C4-2B (cell line): ENCODE data around the gene C3orf18.
A peak's percentile ranks its signal among the peaks of the same experiment; 100 is the strongest.

Experiments
- H3K27ac ChIP-seq: fragments of 450-650 bp; 2 replicates; pipeline ENCODE4 v1.5.1; 2017
- CTCF ChIP-seq: fragments of 450-650 bp; conservative IDR thresholded peaks from 2 replicates; pipeline ENCODE4 v1.5.1; 2017; ENCODE audit warnings: mild to moderate bottlenecking
- ZFX ChIP-seq: fragments of 450-650 bp; IDR thresholded peaks from 2 replicates; pipeline ENCODE4 v1.6.1; 2017

Gene C3orf18

GRCh38 chr3:50525191-50525910 lies 42.2 kb downstream of the C3orf18 start:
- TF ChIP-seq CTCF (no peak), ZFX (no peak)
- H3K27ac ChIP-seq: no peak overlapping the region

GRCh38 chr3:50524746-50525145 lies 42.8 kb downstream of the C3orf18 start:
- TF ChIP-seq CTCF (no peak), ZFX (no peak)
- no peak overlapping the region for H3K27ac ChIP-seq

GRCh38 chr3:50523279-50523811 lies 44.2 kb downstream of the C3orf18 start:
- no peak for TF ChIP-seq ZFX
- TF ChIP-seq CTCF: no peak
- H3K27ac ChIP-seq: no peak overlapping the region

- H3K27ac ChIP-seq: no peak overlapping the region
Measured at GRCh38 chr3:50521572-50521971, 46.0 kb downstream of the C3orf18 start.

GRCh38 chr3:50520849-50521248 lies 46.7 kb downstream of the C3orf18 start:
- no peak overlapping the region for H3K27ac ChIP-seq
- no peak for TF ChIP-seq ZFX
- TF ChIP-seq CTCF: no peak

More at GRCh38 chr3:50521572-50521971, 46.0 kb downstream of the C3orf18 start:
- no peak for TF ChIP-seq CTCF
- no peak for TF ChIP-seq ZFX

GRCh38 chr3:50519471-50520089 lies 48.0 kb downstream of the C3orf18 start:
- H3K27ac ChIP-seq: no peak overlapping the region
- TF ChIP-seq CTCF (peak; percentile 94), ZFX (no peak)

GRCh38 chr3:50518436-50518835 lies 49.1 kb downstream of the C3orf18 start:
- H3K27ac ChIP-seq: no peak overlapping the region
- no peak for TF ChIP-seq ZFX
- TF ChIP-seq CTCF: no peak
